Stimulated activated CD8-positive, alpha-beta memory T cell treated with anti-CD3 and anti-CD28 coated beads, Interleukin-12 subunit alpha, Interleukin-12 subunit beta, amount 100 ng/mL, for 24 hours (primary cell): ENCODE data around the gene STPG4.
"Not testable (repeated sequence)": the region's sequence is repeated elsewhere in the genome, so short reads cannot be mapped to it uniquely, and the experiment has no call there.

ENCODE experiments used
- DNase-seq: peaks from one replicate; pipeline ENCODE4 v3.0.0-alpha.2; 2020; ENCODE audit errors: extremely low read depth

The STPG4 gene

GRCh38 chr2:47126783-47127182 lies 28.3 kb downstream of the STPG4 start:
- no peak for DNase-seq

- not testable (repeated sequence) for DNase-seq
Measured at GRCh38 chr2:47124740-47125139, 30.4 kb downstream of the STPG4 start.

- DNase-seq, result not testable (repeated sequence)
Measured at GRCh38 chr2:47120424-47120823, 34.7 kb downstream of the STPG4 start.

GRCh38 chr2:47119001-47119400 lies 36.1 kb downstream of the STPG4 start:
- DNase-seq, result no peak

DNA sequence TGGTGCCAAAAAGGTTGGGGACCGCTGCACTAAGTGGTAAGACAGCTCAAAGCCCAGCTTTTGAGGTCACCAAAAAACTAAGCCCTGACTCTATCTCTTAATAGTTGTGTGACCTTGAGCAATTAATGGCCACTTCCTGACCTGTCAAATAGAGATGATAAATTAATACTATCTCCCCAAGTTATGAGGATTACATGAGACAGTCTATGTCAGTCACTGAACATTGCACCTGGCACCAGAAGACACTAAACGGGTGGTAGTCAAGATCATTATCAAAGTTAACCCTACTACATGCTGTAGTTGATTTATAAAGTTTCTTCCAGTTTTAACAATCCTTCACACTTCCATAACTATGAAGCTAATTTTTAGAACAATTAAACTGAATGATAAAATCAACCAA lies 36.5 kb downstream of the STPG4 start:
- DNase-seq, result no peak

DNA sequence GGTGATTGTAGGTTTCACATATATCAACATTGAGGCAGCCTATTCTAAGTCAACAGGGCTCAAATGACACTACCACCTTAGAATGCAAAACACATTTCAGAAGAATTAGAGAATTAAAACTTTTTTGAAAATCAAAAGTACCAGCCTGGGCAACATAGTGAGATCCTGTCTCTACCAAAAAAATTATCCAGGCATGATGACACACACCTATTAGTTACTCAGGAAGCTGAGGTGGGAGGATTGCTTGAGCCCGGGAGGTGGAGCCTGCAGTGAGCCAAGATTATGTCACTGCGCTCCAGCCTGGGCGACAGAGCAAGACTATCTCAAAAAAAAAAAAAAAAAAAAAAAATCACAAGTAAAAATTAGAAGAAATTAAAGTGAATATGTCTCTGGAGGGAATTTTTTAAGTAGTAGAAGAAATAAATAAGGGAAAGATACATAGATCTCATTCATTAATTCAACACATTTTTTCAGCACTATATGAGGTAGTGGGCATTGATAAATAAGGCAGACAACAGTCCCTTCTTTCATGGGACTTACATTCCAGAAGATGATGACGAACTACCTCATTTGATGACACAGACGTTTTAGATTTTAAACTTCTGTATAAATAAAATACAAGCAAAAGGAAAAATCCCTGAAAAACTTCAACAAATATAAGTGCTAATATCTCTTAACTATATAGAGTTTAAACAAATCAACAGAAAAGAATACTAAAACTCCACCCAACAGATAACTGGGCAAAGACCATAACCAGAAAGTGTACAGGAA lies 42.3 kb downstream of the STPG4 start:
- DNase-seq, result no peak

DNA sequence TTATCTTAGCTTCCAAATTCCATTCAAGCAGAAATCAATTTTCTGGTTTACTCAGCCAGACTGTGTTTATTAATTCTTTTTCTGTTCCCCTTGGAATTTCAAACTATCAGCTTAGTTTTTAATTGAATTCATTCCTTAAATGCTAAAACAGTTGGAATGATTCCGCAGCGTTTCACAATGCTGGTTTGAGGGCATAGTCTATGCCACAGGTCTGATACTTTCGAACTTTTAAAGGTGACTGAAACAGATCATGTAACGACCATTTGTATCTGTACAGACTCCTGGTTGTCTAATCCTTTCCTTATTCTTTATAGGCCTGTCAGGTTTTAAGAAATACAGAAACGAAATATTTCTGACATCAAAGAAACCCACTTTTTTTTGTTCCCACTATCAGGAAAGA lies 45.4 kb downstream of the STPG4 start:
- DNase-seq, result no peak

GRCh38 chr2:47109007-47109375 lies 46.1 kb downstream of the STPG4 start:
- no peak for DNase-seq

- not testable (repeated sequence) for DNase-seq
Measured at GRCh38 chr2:47108267-47109006, 46.7 kb downstream of the STPG4 start.

GRCh38 chr2:47107201-47107600 lies 47.9 kb downstream of the STPG4 start:
- not testable (repeated sequence) for DNase-seq

DNA sequence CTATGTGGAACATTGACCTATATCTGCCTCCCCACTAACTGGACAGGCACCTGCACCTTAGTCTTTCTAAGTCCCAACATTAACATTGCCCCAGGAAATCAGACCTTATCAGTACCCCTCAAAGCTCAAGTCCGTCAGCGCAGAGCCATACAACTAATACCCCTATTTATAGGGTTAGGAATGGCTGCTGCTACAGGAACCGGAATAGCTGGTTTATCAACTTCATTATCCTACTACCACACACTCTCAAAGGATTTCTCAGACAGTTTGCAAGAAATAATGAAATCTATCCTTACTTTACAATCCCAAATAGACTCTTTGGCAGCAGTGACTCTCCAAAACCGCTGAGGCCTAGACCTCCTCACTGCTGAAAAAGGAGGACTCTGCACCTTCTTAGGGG lies 48.9 kb downstream of the STPG4 start:
- not testable (repeated sequence) for DNase-seq

GRCh38 chr2:47099712-47100111 lies 55.4 kb downstream of the STPG4 start:
- not testable (repeated sequence) for DNase-seq

- DNase-seq, result no peak
Measured at GRCh38 chr2:47098953-47099352, 56.2 kb downstream of the STPG4 start.

DNA sequence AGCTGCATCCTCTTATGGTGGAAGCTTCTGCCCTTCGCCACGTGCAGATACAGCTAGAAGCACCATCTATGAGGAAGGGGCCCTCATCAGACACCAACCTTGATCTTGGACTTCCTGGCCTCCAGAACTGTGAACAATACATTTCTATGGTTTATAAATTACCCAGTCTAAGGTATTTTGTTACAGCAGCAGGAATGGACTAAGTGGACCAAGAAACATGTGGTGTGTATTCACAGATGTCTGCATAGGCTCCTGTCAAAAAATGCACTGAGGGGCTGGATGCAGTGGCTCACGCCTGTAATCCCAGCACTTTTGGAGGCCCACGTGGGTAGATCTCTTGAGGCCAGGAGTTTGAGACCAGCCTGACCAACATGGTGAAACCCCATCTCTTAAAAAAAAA lies 57.5 kb downstream of the STPG4 start:
- no peak for DNase-seq

- no peak for DNase-seq
Measured at GRCh38 chr2:47096451-47096850, 58.7 kb downstream of the STPG4 start.

- DNase-seq, result no peak
Measured at GRCh38 chr2:47095349-47096020, 59.6 kb downstream of the STPG4 start.

DNA sequence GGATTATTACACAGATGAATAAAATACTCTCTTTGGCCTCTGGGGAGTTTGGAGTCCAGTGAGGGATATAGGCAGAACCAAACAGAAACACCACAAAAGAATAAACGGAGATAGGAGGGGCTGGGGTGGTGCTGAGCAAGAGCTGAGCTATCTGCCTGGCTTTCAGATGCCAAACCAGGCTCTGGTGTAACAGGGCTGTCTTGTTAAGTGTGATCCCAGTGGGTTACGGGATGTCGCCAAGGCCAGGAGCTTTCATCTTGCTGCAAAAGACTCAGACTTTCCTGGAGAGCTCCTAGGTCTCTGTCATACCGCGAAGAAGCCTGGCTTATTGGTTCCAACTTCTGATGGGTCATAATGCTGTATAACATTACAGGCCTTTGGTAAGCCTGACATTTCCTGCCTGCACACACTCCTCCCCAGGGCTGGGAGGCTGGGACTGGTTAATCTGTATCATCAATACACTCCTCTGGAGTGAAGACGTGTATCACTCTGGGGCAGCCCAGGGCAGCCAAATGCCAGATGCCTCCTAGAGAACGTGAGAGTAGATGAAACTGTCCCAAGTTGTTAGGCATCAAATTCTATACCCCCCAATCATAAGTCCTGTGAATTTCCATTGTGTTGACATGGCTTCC lies 60.5 kb downstream of the STPG4 start:
- no peak for DNase-seq

- DNase-seq, result no peak
Measured at GRCh38 chr2:47093626-47094025, 61.5 kb downstream of the STPG4 start.

GRCh38 chr2:47092465-47092864 lies 62.6 kb downstream of the STPG4 start:
- no peak for DNase-seq

DNA sequence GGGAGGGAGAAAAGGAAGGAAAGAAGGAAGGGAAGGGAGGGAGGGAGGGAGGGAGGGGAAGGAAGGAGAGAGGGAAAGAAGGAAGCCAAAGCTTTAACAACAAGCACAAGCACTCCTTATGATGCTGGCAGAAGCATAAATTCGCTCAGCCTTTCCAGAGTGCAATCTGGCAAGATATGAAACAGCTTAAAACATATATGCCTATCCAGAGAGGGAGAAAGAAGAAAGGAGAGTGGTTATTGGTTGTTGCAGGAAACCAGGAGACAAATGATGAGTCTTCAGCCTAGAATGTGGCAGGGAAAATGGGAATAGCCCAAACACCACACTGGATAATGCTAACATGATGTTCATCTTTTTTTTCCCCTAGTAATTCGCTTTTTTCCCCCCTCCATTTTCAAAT lies 64.0 kb downstream of the STPG4 start:
- DNase-seq, result no peak

- DNase-seq, result no peak
Measured at GRCh38 chr2:47089083-47089464, 66.0 kb downstream of the STPG4 start.

DNA sequence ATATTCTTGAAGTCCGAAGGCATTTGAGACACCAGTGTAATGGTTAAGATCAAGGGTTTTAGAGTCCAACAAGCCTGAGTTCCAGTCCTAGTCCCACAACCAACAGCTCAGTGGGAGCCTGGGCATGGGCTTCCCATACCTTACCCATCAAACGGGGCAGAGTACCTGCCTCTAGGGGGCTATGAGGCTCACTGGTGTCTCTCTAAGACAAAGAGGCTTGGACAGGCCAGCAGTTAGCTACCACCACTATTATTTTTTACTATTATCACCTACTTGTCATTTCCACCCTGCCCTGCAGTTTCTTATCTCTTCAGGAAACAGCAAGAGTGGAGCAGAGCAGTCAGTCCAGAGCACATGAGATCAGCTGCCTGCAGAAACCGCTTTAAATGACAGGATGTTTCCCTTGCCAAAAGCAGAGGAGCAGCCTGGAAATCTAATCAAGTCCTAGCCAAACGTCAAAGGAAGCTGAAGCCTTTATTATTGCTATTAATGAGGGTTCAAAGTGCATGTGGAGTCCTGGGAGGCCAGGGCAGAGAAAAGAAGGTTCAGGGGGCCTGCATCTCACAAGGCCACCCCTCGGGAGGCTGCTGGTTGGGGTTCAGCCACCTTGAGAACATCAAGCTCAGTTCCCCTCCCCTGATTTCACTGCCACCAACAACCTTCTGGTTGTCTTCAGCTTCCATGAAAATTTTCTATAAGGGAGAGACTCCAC lies 66.6 kb downstream of the STPG4 start:
- no peak for DNase-seq
